GM21786 (cell line): ENCODE data around the gene ELP2.
"Not testable (repeated sequence)": the region's sequence is repeated elsewhere in the genome, so short reads cannot be mapped to it uniquely, and the experiment has no call there.

Source experiments
- ATAC-seq: cut with Tn5 transposase; IDR thresholded peaks from one replicate; pipeline ENCODE4 v1.9.1; 2021; ENCODE audit not compliant: unreplicated experiment

Gene ELP2, protein sequence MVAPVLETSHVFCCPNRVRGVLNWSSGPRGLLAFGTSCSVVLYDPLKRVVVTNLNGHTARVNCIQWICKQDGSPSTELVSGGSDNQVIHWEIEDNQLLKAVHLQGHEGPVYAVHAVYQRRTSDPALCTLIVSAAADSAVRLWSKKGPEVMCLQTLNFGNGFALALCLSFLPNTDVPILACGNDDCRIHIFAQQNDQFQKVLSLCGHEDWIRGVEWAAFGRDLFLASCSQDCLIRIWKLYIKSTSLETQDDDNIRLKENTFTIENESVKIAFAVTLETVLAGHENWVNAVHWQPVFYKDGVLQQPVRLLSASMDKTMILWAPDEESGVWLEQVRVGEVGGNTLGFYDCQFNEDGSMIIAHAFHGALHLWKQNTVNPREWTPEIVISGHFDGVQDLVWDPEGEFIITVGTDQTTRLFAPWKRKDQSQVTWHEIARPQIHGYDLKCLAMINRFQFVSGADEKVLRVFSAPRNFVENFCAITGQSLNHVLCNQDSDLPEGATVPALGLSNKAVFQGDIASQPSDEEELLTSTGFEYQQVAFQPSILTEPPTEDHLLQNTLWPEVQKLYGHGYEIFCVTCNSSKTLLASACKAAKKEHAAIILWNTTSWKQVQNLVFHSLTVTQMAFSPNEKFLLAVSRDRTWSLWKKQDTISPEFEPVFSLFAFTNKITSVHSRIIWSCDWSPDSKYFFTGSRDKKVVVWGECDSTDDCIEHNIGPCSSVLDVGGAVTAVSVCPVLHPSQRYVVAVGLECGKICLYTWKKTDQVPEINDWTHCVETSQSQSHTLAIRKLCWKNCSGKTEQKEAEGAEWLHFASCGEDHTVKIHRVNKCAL

DNA sequence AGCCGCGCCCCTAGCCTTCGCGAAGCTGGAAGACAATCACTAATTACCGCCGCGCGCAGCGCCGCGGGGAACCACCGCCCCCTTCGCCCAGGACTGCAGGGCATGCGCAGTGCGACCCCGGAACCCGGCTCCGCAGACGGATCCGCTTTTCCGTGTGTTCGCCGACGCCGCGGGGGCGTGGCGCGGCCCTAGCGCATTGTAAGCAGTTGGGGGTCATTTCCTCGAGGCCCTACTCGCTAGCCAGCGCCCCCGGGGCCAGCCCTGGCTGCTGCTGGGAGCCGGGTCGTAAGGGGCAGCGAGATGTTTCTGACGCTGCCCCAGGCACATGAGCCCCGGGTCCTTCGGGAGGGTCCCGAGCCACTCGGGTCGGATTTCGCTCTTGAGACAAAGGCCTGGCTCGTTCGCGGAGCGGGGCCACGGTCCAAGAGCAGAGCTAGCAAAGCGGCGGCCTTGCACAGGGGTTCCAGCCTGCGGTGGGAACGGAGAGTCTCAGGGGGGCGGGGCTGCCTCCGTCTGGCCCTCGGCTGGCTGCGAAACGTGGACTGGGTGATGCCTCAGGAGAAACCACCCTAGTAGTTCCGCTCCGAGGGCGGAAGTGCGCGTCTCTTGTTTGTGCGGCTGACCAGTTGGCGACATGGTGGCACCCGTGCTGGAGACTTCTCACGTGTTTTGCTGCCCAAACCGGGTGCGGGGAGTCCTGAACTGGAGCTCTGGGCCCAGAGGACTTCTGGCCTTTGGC, at the start of gene ELP2, which contains the start of gene SLC39A6:
ELP2 (plus strand) TSS at position 600 of the 739 bp plus-strand sequence; CDS start at position 635, 35 bp downstream.
SLC39A6 (minus strand) TSS at position 41 of the 739 bp plus-strand sequence. CDS start 2,333 bp downstream, outside the sequence.
- ATAC-seq = peak; percentile 91

DNA sequence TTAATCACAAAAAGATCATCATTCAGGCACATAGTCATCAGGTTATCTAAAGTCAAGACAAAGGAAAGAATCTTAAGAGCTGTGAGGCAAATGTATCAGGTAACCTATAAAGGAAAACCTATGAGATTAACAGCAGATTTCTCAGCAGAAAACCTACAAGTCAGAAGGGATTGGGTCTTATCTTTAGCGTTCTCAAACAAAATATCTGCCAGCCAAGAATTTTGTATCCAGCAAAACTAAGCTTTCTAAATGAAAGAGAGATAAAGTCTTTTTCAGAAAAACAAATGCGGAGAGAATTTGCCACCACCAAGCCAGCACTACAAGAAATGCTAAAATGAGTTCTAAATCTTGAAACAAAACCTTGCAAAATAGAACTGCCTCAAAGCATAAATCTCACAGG, 48.6 kb upstream of the ELP2 start:
- ATAC-seq = not testable (repeated sequence)

DNA sequence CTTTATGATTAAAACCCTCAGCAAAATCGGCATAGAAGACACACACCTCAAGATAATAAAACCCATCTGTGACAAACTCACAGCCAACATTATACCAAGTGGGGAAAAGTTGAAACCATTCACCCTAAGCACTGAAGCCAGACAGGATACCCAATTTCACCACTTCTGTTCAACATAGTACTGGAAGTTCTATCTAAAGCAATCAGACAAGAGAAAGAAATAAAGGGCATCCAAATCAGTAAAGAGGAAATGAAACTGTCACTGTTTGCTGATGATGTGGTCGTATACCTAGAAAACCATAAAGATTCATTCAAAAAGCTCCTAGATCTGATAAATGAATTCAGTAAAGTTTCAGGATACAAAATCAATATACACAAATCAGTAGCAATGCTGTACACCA, 46.0 kb upstream of the ELP2 start:
- peak; percentile 75 for ATAC-seq

DNA sequence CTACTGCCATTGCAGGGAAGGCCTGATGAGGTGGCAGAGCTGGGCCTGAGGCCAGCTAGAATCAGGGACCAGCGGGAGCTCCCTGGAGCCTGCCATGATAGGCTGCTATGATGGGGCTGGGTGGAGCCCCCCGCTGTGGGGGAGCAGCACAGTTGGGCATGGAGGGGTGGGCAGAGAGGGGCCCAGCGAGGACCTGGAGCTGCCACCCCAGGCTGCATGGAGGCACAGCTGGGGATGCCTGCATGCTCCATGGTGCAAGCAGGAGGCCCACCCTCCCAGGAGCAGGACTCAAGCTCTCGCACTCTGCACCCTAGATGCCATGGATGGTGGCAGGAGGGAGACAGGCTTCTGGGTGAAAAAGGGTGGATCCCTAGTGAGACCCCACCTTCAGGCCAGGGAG, 44.5 kb upstream of the ELP2 start:
- no peak for ATAC-seq

DNA sequence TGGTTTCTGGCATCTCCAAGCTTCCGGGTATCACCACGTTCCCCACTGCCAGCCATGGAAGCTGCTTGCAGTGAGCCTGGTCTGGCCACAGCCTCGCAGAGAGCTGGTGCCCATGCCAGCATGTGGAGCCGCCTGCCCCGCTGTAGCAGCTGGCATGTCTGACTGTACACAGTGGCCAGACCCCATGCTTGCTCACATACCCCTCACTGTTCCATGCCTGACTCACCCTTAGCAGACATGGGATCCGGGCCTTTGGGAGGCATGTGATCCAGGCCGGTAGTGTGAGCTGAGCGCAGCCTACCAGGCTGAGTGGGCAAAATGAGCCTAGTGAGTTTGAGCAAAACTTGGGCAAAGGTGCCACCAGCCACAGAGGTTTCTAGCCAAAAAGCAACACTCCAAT, 43.5 kb upstream of the ELP2 start:
- ATAC-seq = no peak

DNA sequence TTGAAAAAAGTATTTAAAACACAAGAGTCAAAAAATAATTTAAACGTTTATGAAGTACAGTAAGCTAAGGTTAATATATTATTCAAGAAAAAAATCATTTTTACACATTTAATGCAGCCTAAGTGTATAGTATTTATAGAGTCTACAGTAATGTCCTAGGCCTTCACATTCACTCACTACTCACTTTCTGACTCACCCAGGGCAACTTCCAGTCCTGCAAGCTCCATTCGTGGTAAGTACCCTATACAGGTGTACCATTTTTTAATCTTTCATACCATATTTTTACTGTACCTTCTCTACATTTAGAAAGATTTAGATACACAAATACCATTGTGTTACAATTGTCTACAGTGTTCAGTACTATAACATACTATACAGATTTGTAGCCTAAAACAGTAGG, 41.4 kb upstream of the ELP2 start:
- ATAC-seq = no peak

DNA sequence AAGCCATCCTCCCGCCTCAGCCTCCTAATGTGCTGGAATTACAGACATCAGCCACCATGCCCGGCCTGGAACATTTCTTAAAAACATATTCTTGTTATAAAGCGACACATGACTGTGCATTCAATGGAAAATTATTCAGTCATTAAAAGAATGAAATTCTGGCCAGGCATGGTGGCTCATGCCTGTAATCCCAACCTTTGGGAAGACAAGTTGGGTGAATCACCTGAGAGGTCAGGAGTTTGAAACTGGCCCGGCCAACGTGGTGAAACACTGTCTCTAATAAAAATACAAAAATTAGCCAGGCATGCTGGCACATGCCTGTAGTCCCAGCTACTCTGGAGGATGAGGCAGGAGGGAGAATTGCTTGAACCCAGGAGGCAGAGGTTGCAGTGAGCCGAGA, 40.7 kb upstream of the ELP2 start:
- ATAC-seq = no peak

DNA sequence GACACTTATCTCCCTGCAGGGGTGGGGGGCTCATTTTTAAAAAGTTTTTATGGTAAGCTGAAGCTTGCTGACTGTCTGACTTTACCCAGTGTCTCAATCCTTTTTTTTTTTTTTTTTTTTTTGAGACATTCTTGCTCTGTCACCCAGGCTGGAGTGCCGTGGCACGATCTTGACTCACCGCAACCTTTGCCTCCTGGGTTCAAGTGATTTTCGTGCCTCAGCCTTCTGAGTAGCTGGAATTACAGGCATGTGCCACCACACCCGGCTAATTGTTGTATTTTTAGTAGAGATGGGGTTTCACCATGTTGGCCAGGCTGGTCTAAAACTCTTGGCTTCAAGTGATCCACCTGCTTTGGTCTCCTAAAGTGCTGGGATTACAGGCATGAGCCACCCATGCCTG, 37.6 kb upstream of the ELP2 start:
- ATAC-seq = not testable (repeated sequence)

DNA sequence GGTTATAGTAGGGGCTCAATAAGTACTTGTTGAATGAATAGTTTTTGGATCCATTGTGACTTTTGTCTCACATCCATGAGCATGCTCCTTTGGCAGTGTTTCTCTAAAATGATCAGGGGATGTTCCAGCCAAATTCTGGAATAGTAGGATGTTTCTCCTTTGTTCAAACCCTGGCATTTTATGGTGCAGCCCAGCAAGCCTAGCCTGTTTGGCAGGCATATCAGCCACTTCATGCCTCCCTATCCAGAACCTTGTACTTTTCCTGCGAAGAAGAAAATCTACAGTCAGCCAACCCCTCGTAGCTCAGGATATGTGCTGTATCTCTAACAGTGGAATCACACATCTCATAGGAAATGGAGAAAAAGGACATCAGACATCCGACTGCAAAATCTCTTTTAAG, 35.3 kb upstream of the ELP2 start:
- no peak for ATAC-seq

DNA sequence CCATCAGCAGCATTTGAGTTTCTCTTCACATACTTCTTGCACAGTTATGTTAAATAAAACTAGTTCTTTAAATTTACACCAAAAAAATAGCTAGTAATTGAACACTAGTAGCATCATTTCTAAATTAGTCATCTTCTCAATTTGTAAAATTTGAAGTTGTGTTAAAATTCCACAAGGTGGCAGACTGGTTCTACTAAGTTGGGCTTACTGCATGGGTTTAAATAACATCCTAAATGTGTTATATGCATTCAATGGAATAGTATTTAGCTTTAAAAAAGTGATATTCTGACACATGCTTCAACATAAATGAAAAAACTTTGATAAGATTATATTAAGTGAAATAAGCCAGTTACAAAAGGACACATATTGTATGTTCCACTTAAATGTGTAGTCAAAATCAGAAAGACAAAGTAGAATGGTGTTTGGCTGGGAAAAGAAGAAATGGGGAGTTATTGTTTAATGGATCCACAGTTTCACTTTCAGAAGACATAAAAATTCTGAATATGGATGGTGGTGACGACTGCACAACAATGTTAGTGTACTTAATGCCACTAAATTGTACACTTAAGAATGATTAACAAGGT, 33.7 kb upstream of the ELP2 start:
- ATAC-seq = no peak

DNA sequence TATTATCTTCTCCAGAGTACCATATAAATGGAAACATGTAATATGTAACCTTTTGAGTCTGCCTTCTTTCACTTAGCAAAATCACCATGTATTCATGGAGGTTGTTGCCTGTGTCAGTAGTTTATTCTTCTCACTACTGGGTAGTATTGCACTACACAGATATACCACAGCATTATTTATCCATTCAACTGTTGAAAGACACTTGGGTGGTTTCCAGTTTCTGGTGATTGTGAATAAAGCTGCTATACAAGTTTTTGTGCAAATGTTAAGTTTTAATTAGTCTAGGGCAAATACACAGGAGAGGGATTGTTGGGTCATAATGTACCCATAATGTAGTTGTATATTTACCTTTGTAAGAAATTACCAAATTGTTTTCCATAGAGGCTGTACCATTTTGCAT, 32.7 kb upstream of the ELP2 start:
- ATAC-seq = no peak

DNA sequence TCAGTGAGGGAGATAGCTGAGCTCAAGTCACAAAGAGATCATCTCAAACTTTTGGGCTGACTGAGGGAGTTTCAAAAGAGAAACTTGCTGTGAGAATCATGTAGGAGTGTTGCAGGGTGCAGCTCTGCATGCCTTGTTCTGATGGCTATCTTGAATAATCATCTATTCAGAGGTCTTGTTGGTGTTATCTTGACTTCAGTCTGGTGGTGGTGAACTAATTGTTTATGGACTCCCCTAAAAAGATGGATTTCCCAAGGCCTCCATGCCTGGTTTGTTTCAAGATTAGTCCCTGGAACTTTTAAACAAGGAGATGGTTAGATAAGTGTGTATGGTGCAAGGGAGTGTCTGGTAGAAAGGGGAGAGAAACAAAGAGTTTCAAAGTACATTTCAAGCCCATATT, 30.4 kb upstream of the ELP2 start:
- no peak for ATAC-seq

DNA sequence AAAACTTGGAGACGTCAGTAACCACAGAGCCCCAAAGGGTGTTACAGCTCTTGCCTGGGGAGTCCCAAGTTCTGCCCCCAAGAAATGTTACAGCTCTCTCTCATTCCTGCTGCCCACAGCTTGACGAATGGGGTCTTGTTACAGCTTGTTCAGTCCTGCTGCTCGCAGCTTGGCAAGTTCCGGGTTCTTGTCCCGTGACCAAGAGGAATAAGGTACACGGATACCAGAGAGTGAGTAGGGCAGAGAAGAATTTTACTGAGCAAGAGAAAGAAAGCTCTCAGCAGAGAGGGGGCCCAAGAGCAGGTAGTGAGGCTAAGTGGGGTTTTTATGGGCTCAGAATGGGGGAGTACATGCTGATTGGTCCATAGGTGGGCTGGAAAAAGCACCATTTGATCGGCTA, 27.8 kb upstream of the ELP2 start:
- no peak for ATAC-seq

DNA sequence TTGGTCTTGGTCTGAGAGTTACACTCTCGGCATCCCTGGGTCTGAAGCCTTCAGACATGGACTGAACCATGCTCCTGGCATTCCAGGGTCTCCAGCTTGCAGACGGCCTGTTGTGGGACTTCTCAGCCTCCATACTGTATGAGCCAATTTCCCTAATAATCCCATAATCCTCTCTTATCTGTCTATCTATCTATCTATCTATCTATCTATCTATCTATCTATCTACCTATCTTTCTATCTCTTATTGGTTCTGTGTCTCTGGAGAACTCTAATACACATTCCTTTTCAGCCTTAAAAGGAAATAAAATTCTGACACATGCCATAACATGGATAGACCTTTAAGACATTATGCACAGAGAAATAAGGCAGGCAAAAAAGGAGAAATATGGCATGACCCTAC, 24.9 kb upstream of the ELP2 start:
- ATAC-seq = no peak

DNA sequence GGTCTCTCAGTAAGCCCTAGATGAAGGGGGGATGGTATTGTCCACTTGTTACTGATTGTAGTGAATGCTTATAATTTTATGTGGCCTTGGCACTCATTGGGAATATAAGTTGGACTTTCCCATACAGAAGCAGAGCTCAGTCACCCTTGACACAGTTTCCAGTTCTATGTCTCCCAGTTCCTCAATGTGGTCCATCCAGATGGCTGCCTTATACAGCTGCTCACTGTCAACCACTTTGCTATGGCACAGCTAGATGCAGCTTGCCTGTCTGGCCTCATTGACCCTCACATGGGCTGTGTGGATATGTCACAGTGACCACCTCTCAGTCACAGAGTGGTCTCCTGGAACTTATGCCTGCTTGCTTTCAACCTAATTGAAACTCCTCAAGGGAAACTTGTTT, 22.2 kb upstream of the ELP2 start:
- no peak for ATAC-seq

DNA sequence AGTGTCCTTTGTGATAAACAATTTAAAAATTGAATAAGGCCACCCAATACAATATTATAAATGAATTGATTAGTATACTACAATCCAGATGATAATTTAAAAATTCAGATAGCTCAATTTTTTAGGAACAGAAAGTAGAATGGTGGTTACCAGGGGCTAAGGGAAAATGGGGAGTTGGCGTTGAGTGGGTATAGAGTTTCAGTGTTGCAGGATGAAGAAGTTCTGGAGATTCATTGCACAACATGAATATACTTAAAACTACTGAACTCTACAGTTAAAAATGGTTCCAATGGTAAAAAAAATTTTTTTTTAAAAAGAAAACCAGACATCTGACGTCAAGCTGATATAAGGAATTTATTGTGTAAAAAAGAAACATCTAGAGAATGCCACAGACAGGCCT, 21.5 kb upstream of the ELP2 start:
- ATAC-seq = no peak

DNA sequence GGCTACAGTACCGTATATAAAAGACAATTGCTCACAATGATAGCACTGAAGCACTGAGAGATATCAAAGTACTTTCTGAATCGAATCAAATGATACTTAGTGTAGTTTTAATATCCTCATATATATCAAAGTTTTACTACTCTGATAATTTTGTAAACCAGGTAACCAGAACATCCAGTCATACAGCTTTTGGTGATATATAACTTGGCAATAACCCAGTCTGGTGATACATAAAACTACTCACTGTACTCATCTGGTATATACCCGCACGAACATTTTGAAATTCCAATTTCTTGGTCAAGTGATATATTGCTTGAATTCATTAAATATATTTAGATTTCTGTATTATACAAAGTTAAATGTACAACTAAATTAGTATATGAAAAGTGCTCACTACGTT, 21.1 kb upstream of the ELP2 start:
- no peak for ATAC-seq

DNA sequence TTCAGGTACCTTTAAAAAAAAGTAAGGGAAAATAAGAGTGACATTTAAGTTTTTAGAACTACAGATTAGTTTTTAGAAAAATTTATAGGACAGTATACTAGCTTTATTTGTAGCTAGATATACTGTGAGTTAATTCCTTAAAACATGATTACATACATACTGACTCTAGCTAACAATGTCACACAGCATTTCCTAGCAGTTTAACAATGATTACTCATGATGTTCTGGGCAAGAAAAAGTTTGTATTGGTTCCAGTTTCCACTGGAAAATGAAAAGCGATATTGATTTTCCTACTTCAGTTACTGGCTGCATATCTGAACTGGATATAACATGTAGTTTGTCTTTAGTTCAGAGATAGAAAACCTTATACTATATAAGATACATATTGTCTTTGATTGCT, 20.0 kb upstream of the ELP2 start:
- ATAC-seq = no peak

DNA sequence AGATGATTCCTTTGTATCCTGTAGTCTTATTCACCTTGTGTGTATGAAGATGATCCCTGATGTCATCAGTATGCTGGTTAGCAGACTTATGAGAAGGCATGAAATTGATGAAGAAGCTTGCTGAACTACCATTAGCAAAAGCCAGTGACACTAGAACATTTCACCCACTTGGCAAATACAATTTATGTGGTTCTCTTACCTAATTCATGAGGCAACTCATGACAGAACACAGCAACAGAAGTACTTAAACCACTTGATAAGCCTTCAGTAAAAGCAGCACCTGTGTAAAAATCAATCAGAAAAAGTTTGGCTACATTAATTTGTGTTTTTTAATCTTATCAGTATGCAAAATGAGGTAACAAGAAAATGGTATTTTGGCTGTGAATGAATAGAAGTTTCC, 17.4 kb upstream of the ELP2 start:
- no peak for ATAC-seq

DNA sequence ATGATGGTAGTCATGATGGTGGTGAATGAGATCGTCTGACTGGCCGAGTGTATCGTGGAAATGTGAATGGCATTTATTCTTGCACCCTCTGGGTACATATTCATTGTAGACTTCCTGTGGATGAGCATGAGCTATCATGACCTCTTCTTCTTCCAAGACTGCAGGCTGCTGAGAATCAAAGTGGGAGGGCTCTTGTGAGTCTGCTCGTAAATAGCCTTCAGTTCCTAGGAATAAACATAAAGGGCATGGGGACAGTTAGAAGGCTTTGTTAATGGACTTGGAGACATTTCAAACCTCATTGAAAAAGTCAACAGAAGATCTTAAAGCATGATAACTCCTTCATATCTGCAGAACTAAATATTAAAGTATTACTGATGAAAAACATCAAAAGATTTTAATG, 15.4 kb upstream of the ELP2 start:
- no peak for ATAC-seq

DNA sequence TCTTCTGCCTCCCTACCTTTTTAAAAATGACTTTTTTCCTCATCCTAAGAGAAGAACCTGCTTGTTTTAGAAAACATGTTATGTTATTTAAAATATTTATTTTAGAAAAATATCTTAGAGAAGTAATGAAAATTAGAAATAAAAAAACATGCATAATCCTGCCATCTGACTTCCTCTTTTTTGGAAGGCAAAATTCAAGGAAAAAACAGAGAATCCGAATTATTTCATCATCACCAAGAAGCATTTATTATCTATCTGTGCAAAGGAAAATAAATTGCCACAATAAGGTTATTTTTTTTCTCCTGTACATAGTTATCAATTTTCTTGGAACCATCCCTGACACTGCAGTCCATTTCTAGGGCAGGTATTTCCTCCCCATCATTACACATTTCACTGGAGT, 15.0 kb upstream of the ELP2 start:
- ATAC-seq = no peak
